ENCODE measurements around the gene SRGAP3. TPM values are rescaled to one million over a fixed set of nuclear protein-coding genes. Genes with fewer than 3 reads are reported as not detected.

SRGAP3 gene
- total RNA-seq, 1 experiment from 2014 or later: 17.9 TPM

DNA sequence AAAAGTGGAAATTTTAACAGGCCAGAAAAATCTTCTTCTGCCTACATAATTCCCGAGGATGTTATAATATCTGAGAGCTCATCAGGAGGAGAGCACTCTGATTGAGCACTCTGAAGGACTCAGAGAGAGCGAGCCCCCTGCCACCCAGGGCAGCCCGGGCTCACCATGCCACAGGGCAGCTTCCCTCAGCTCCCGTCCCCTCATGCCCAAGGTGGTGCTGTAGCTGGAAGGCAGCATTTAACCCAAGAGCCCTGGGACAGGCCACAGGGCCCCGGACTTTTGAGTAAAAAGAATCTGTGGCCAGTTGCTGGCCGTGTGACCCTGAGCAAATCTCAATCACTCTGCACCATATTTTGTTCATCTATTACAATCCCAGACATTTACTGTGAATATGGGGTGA, 262.7 kb downstream of the SRGAP3 start:
- H3K36me3 Mint-ChIP-seq: no peaks in the 10 kb centered on the region
- TF ChIP-seq ZNF232 (CRISPR knock-in tag; IDR thresholded peaks at IDR 0.05) (no peak), ZNF416 (CRISPR knock-in tag; IDR thresholded peaks at IDR 0.05) (no peak), SMAD3 (CRISPR knock-in tag; IDR thresholded peaks at IDR 0.05; ENCODE audit: borderline replicate concordance) (no peak), SMAD4 (CRISPR knock-in tag; IDR thresholded peaks at IDR 0.05) (no peak), RORB (CRISPR knock-in tag; IDR thresholded peaks at IDR 0.05) (no peak), RELA (CRISPR knock-in tag; IDR thresholded peaks at IDR 0.05; ENCODE audit: borderline replicate concordance) (no peak), GTF2I (CRISPR knock-in tag; conservative IDR thresholded peaks at IDR 0.05) (no peak), MAX (CRISPR knock-in tag; IDR thresholded peaks at IDR 0.05) (no peak)
- TF ChIP-seq, protein P1, sequence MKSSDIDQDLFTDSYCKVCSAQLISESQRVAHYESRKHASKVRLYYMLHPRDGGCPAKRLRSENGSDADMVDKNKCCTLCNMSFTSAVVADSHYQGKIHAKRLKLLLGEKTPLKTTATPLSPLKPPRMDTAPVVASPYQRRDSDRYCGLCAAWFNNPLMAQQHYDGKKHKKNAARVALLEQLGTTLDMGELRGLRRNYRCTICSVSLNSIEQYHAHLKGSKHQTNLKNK (CRISPR knock-in tag; IDR thresholded peaks at IDR 0.05): no peak
- ATAC-seq: no peak
- H3K27me3 Mint-ChIP-seq (ENCODE audit: low read depth): no peaks in the 10 kb centered on the region
- peaks cover 4% of the 10 kb centered on the region for H3K4me1 Mint-ChIP-seq
- POLR2A ChIA-PET: interaction anchor here (1.5 kb wide), 1 partner anchor 316 kb away, joined by 3 read pairs; no protein-coding TSS in a partner anchor
- H3K9me3 Mint-ChIP-seq: no peaks in the 10 kb centered on the region
- CTCF ChIA-PET: interaction anchor here (1.3 to 5.8 kb wide), 23 partner anchors 11 to 365 kb away, joined by 3 to 115 read pairs (median 12); partner anchors contain the start of gene SRGAP3
- no peak overlapping the region for H3K27ac Mint-ChIP-seq
- H3K4me3 Mint-ChIP-seq: no peak overlapping the region
- no peak for DNase-seq (ENCODE audit: low spot score)

- Mint-ChIP-seq H3K36me3 (no peaks in the 10 kb centered on the region), H3K27ac (no peak overlapping the region), H3K27me3 (ENCODE audit: low read depth) (peaks cover 4% of the 10 kb centered on the region), H3K4me1 (peaks cover 4% of the 10 kb centered on the region), H3K9me3 (no peaks in the 10 kb centered on the region), H3K4me3 (no peak overlapping the region)
- POLR2A ChIA-PET: no interaction called here
- no peak for ATAC-seq
- no peak for TF ChIP-seq ATF1 (CRISPR knock-in tag; IDR thresholded peaks at IDR 0.05)
- TF ChIP-seq, protein P2, sequence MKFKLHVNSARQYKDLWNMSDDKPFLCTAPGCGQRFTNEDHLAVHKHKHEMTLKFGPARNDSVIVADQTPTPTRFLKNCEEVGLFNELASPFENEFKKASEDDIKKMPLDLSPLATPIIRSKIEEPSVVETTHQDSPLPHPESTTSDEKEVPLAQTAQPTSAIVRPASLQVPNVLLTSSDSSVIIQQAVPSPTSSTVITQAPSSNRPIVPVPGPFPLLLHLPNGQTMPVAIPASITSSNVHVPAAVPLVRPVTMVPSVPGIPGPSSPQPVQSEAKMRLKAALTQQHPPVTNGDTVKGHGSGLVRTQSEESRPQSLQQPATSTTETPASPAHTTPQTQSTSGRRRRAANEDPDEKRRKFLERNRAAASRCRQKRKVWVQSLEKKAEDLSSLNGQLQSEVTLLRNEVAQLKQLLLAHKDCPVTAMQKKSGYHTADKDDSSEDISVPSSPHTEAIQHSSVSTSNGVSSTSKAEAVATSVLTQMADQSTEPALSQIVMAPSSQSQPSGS (CRISPR knock-in tag; IDR thresholded peaks at IDR 0.05; ENCODE audit: borderline replicate concordance, low read depth): no peak
- no peak for DNase-seq (ENCODE audit: low spot score)
- CTCF ChIA-PET: interaction anchor here (1.3 to 5.8 kb wide), 6 partner anchors 10 to 318 kb away, joined by 3 to 115 read pairs (median 50); no protein-coding TSS in a partner anchor
Measured at GRCh38 chr3:8985876-8986275, 263.6 kb downstream of the SRGAP3 start.

GRCh38 chr3:8985411-8985831, 264.0 kb downstream of the SRGAP3 start:
- CTCF ChIA-PET: interaction anchor here (1.3 to 5.8 kb wide), 6 partner anchors 10 to 318 kb away, joined by 3 to 115 read pairs (median 50); no protein-coding TSS in a partner anchor
- DNase-seq (ENCODE audit: low spot score): no peak
- peaks cover 4% of the 10 kb centered on the region for H3K4me1 Mint-ChIP-seq

More at GRCh38 chr3:8985411-8985831, 264.0 kb downstream of the SRGAP3 start:
- POLR2A ChIA-PET: no interaction called here
- Mint-ChIP-seq H3K36me3 (no peaks in the 10 kb centered on the region), H3K9me3 (no peaks in the 10 kb centered on the region), H3K27ac (no peak overlapping the region), H3K4me3 (no peak overlapping the region), H3K27me3 (ENCODE audit: low read depth) (peaks cover 5% of the 10 kb centered on the region)
- ATAC-seq: no peak
- no peak for TF ChIP-seq RELA (CRISPR knock-in tag; IDR thresholded peaks at IDR 0.05; ENCODE audit: borderline replicate concordance)
- TF ChIP-seq ATF6 (CRISPR knock-in tag; IDR thresholded peaks at IDR 0.05): no peak
- TF ChIP-seq MAX (CRISPR knock-in tag; IDR thresholded peaks at IDR 0.05): no peak
- TF ChIP-seq CDX4 (CRISPR knock-in tag; IDR thresholded peaks at IDR 0.05; ENCODE audit: borderline replicate concordance): no peak
- TF ChIP-seq GRHL2 (CRISPR knock-in tag; IDR thresholded peaks at IDR 0.05; ENCODE audit: insufficient replicate concordance, severe bottlenecking): no peak
- TF ChIP-seq ETV6 (CRISPR knock-in tag; IDR thresholded peaks at IDR 0.05): no peak
- no peak for TF ChIP-seq ZNF416 (CRISPR knock-in tag; IDR thresholded peaks at IDR 0.05)
- no peak for TF ChIP-seq GTF2I (CRISPR knock-in tag; conservative IDR thresholded peaks at IDR 0.05)
- no peak for TF ChIP-seq CREM (CRISPR knock-in tag; IDR thresholded peaks at IDR 0.05)
- TF ChIP-seq TEAD4 (CRISPR knock-in tag; IDR thresholded peaks at IDR 0.05): no peak
- TF ChIP-seq, protein P3, sequence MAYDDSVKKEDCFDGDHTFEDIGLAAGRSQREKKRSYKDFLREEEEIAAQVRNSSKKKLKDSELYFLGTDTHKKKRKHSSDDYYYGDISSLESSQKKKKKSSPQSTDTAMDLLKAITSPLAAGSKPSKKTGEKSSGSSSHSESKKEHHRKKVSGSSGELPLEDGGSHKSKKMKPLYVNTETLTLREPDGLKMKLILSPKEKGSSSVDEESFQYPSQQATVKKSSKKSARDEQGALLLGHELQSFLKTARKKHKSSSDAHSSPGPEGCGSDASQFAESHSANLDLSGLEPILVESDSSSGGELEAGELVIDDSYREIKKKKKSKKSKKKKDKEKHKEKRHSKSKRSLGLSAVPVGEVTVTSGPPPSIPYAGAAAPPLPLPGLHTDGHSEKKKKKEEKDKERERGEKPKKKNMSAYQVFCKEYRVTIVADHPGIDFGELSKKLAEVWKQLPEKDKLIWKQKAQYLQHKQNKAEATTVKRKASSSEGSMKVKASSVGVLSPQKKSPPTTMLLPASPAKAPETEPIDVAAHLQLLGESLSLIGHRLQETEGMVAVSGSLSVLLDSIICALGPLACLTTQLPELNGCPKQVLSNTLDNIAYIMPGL (CRISPR knock-in tag; IDR thresholded peaks at IDR 0.05): no peak
- no peak for TF ChIP-seq GABPB1 (CRISPR knock-in tag; IDR thresholded peaks at IDR 0.05)
- TF ChIP-seq NFE2L1 (CRISPR knock-in tag; IDR thresholded peaks at IDR 0.05): no peak
- TF ChIP-seq RORB (CRISPR knock-in tag; IDR thresholded peaks at IDR 0.05): no peak

Data from WTC11 (cell line).